Right lobe of liver (tissue), 6 donors: ENCODE results near the gene RASAL2. TPM values are rescaled to one million over a fixed set of nuclear protein-coding genes. Genes with fewer than 3 reads are reported as not detected.

ENCODE experiments used
- ATAC-seq, 4 donors: fragments of 200-7000 bp; cut with Tn5 transposase; one replicate each; pipeline ENCODE4 v1.9.1; 2020; ENCODE audit warnings: mild to moderate bottlenecking in 4 of 4, moderate library complexity in 4 of 4
- DNase-seq, 3 donors: peaks; one replicate each; pipeline ENCODE4 v3.0.0-alpha.2; 2020
- H3K27ac ChIP-seq, 3 donors: fragments of 200-600 bp; one replicate each; pipeline ENCODE4 v1.8.0; 2022
- H3K27me3 ChIP-seq, 2 donors: fragments of 200-600 bp; one replicate each; pipeline ENCODE4 v1.8.0; 2022
- H3K36me3 ChIP-seq, 4 donors: fragments of 200-600 bp; sonication (generic) in 1 of 4; one replicate each; pipeline versions ENCODE4 v1.5.1 to v1.8.0; 2017 to 2022; ENCODE audit warnings: control low read depth in 1 of 4
- H3K4me1 ChIP-seq, 4 donors: fragments of 200-600 bp; sonication (generic) in 1 of 4; one replicate each; pipeline versions ENCODE4 v1.5.1 to v1.8.0; 2017 to 2022; ENCODE audit warnings: control low read depth in 1 of 4
- H3K4me3 ChIP-seq, 3 donors: fragments of 200-600 bp; one replicate each; pipeline ENCODE4 v1.8.0; 2022
- H3K9me3 ChIP-seq, 4 donors: fragments of 200-600 bp; sonication (generic) in 1 of 4; one replicate each; pipeline versions ENCODE4 v1.5.1 to v1.8.0; 2017 to 2022; ENCODE audit warnings: control low read depth in 1 of 4
- CTCF ChIP-seq, 4 donors: fragments of 200-600 bp in 3 of 4; fragments of 450-650 bp in 1 of 4; IDR thresholded peaks; one replicate each; pipeline versions ENCODE4 v1.5.1 to v1.8.0; 2016 to 2022; ENCODE audit warnings: antibody characterized with exemption in 4 of 4, mild to moderate bottlenecking in 2 of 4
- POLR2A ChIP-seq: fragments of 450-650 bp; IDR thresholded peaks from one replicate; pipeline ENCODE4 v1.6.1; 2017; ENCODE audit warnings: antibody characterized with exemption, mild to moderate bottlenecking
- WGBS: methylation state at CpG from one replicate; pipeline ENCODE4 v1.1.6; 2018; ENCODE audit warnings: low coverage, low lambda C conversion rate; ENCODE audit not compliant: insufficient coverage; ENCODE audit errors: missing lambda C conversion rate; 5-methylcytosine and 5-hydroxymethylcytosine counted together
- intact Hi-C, 2 donors: fragments of 100-400 bp; cut with DNase I; formaldehyde crosslinking; loops; one replicate each; pipeline versions ENCODE4 v1.11.2 to v1.14.1; 2022
- total RNA-seq, 6 experiments: library from RNA; depleted of rRNA in 2 of 6; stranded (reverse); fragments of >200 nt in 2 of 6; fragmentation: NEBNext Ultra II Directional in 3 of 6; extraction: Animal tissue kit (Norgen Biotek cat#: 25700) in 3 of 6; gene quantifications; one replicate each; pipeline versions ENCODE4 v1.1.0 to v1.2.4, GENCODE V29; 2016 to 2023
- donor health status: DM: no; HTN: yes; CAD: no.
- donor health status: DM: no; HTN: no; CAD: no.
- donor health status: DM: no; HTN: no; CAD: no.
- donor health status: DM: no; HTN: yes; CAD: no.
- donor health status: DM: no; HTN: yes; CAD: no.

The RASAL2 gene
- total RNA-seq, 6 experiments from 2014 or later, result 3.6 to 6.0 (median 5.2) TPM

DNA sequence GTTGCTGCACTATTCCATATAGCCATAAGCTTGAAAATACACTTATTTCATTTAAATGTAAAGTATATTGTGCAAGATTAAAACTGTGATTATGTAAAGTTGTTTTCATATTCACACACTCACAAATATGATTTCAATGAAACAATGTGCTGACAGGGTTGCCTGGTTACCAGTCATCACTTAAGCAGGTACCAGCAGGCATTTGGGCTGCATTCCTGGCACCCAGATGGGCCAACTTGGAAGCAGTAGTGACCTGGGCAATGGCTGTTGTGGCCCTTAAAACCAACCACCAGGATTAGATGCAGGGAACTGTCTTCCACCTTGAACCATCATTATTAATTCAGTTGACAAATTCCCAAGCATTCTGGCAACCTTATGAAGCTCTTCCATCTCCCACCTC is 45.0 kb upstream of the RASAL2 start:
- intact Hi-C loops, result no loop called here
- TF ChIP-seq CTCF (IDR thresholded peaks at IDR 0.05), result no peak
- no peak for TF ChIP-seq POLR2A
- Histone ChIP-seq H3K4me3 (no peak overlapping the region), H3K4me1 (peaks cover 0 to 15% (median 6%) of the 10 kb centered on the region in 4 donors), H3K27me3 (no peaks in the 10 kb centered on the region), H3K27ac (no peak overlapping the region), H3K9me3 (no peaks in the 10 kb centered on the region), H3K36me3 (no peaks in the 10 kb centered on the region)
- no peak for DNase-seq
- no peak for ATAC-seq

DNA sequence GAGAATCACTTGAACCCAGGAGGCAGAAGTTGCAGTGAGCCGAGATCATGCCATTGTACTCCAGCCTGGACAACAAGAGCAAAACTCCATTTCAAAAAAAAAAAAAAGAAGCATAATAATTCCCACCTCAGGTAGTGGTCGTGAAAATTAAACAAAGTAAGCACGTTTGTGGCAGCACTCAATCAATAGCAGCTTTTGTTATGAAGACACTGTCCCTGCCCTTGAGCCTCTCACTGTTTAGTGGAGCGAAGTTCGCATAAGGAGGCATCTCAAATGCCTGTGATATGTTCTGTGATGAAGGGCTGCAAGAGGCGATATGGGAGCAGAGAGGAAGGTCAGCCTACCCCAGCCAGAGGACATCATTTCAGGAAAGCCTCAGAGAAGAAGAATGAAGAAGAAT is 43.8 kb upstream of the RASAL2 start:
- intact Hi-C loops, result no loop called here
- peaks cover 0 to 16% (median 6%) of the 10 kb centered on the region in 4 donors for H3K4me1 ChIP-seq
- DNase-seq (no peak), ATAC-seq (no peak)
- no peaks in the 10 kb centered on the region for H3K27me3 ChIP-seq
- H3K27ac ChIP-seq, result no peak overlapping the region
- H3K36me3 ChIP-seq, result no peaks in the 10 kb centered on the region
- WGBS, result 60% methylated on average over 6 of the region's 6 CpGs
- TF ChIP-seq CTCF (IDR thresholded peaks at IDR 0.05) (no peak), POLR2A (no peak)
- no peak overlapping the region for H3K4me3 ChIP-seq
- no peaks in the 10 kb centered on the region for H3K9me3 ChIP-seq

DNA sequence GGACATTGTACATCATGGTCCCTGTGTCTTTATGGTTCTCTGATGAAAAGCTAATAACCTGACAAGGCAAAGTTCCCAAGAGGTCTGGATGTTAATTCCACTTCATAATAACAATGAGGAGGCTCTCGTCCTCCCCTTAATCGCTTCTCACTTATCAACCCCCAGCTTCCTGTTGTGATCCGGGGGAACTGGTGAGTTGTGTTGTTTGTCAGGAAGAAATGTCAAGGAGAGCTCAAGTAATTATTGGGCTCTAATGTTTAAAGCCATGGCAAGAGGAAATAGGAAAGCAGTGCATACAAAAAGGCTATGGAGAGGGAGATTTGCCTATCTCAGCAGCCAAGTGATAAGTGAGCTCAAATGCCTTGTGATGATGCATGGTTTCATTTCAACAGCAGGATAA is 42.8 kb upstream of the RASAL2 start:
- Histone ChIP-seq H3K27me3 (no peaks in the 10 kb centered on the region), H3K9me3 (no peaks in the 10 kb centered on the region), H3K4me1 (peaks cover 0 to 24% (median 6%) of the 10 kb centered on the region in 4 donors), H3K36me3 (no peaks in the 10 kb centered on the region), H3K27ac (no peak overlapping the region), H3K4me3 (no peak overlapping the region)
- intact Hi-C loops, result no loop called here
- ATAC-seq (peak; percentile 14 to 65 (median 32)), DNase-seq (no peak)
- TF ChIP-seq CTCF (IDR thresholded peaks at IDR 0.05), result no peak
- no peak for TF ChIP-seq POLR2A
- 62% methylated on average over 3 of the region's 3 CpGs for WGBS

- Histone ChIP-seq H3K4me1 (peaks cover 0 to 24% (median 6%) of the 10 kb centered on the region in 4 donors), H3K27ac (peak overlapping the region; percentile 21 to 56 (median 30)), H3K9me3 (no peaks in the 10 kb centered on the region), H3K36me3 (no peaks in the 10 kb centered on the region), H3K4me3 (no peak overlapping the region), H3K27me3 (no peaks in the 10 kb centered on the region)
- WGBS, result 23% methylated on average over 10 of the region's 10 CpGs
- ATAC-seq (peak; percentile 45 to 71 (median 54)), DNase-seq (no peak)
- intact Hi-C loops, result no loop called here
- TF ChIP-seq POLR2A (peak; percentile 35), CTCF (IDR thresholded peaks at IDR 0.05) (peak in 1 of 4 donors; percentile 1)
These were observed 41.0 kb upstream of the RASAL2 start for GRCh38 chr1:178052650-178053461.
